Kidney epithelial cell (primary cell): ENCODE results near the gene PHOX2A. TPM values are rescaled to one million over a fixed set of nuclear protein-coding genes. Genes with fewer than 3 reads are reported as not detected.

Experiments
- DNase-seq: peaks from one replicate; pipeline ENCODE4 v3.0.0-alpha.2; 2010; ENCODE audit warnings: low read depth
- H3K27me3 ChIP-seq: 2 replicates; pipeline ENCODE4 v1.6.0; 2011; ENCODE audit warnings: low read length; ENCODE audit not compliant: control insufficient read depth, insufficient read depth
- H3K36me3 ChIP-seq: 2 replicates; pipeline ENCODE4 v1.5.1; 2011; ENCODE audit warnings: low read length; ENCODE audit not compliant: control insufficient read depth, insufficient read depth
- H3K4me3 ChIP-seq: 2 replicates; pipeline ENCODE4 v1.5.1; 2011; ENCODE audit warnings: low read depth, mild to moderate bottlenecking, control low read depth, low read length
- total RNA-seq: library from RNA; depleted of rRNA; stranded (reverse); fragments of >200 nt; gene quantifications from 2 replicates; pipeline ENCODE4 v1.2.3, GENCODE V29; 2015
- TF ChIP-seq, protein P1 (sequence below): IDR thresholded peaks from 2 replicates; pipeline ENCODE4 v1.5.1; 2011; ENCODE audit warnings: mild to moderate bottlenecking, moderate library complexity, low read length, control low read depth, inconsistent platforms; ENCODE audit not compliant: insufficient read depth, poor library complexity, severe bottlenecking

Gene PHOX2A
- total RNA-seq, 1 donor from 2014 or later: not detected

DNA sequence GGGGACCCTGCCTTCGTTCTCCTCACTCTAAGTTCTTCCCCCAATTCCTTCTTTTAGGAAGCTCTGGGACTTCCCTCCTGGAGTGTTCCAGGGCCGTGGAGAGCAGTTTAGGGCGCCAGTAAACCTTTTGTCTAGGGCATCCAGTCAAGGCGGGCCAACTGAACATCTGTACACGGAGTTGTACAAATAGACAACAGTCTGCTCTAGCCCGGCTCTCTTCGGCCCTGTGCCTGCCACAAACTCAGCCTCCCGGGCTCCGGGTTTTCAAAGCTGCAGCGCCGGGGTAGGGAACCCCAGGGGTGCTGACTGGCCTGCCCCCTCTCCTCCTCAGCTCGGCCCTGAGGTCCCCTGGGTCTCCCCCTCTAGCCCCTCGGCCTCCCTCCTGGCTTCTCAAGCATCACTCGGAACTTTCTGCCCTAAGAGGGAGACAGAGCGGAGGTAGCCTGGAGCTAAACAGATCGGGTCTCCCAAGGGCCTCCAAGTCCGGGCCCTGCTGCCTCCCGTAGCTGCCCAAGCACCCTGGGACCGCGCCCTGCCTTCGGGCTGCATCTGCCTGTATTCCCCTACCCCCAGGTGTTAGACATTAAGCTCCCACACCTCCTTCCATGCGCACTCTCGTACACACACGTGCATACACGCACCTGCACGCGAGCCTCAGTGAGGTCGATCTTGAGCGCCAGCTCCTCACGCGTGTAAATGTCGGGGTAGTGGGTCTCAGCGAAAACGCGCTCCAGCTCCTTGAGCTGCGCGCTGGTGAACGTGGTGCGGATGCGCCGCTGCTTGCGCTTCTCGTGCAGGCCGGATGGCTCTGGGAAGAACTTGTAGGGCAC lies 3.3 kb downstream of the PHOX2A start:
- Histone ChIP-seq H3K36me3 (peaks cover 7% of the 10 kb centered on the region), H3K27me3 (peaks cover 66% of the 10 kb centered on the region), H3K4me3 (no peak overlapping the region)
- DNase-seq: no peak
- TF ChIP-seq, protein P1, sequence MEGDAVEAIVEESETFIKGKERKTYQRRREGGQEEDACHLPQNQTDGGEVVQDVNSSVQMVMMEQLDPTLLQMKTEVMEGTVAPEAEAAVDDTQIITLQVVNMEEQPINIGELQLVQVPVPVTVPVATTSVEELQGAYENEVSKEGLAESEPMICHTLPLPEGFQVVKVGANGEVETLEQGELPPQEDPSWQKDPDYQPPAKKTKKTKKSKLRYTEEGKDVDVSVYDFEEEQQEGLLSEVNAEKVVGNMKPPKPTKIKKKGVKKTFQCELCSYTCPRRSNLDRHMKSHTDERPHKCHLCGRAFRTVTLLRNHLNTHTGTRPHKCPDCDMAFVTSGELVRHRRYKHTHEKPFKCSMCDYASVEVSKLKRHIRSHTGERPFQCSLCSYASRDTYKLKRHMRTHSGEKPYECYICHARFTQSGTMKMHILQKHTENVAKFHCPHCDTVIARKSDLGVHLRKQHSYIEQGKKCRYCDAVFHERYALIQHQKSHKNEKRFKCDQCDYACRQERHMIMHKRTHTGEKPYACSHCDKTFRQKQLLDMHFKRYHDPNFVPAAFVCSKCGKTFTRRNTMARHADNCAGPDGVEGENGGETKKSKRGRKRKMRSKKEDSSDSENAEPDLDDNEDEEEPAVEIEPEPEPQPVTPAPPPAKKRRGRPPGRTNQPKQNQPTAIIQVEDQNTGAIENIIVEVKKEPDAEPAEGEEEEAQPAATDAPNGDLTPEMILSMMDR: no peak

DNA sequence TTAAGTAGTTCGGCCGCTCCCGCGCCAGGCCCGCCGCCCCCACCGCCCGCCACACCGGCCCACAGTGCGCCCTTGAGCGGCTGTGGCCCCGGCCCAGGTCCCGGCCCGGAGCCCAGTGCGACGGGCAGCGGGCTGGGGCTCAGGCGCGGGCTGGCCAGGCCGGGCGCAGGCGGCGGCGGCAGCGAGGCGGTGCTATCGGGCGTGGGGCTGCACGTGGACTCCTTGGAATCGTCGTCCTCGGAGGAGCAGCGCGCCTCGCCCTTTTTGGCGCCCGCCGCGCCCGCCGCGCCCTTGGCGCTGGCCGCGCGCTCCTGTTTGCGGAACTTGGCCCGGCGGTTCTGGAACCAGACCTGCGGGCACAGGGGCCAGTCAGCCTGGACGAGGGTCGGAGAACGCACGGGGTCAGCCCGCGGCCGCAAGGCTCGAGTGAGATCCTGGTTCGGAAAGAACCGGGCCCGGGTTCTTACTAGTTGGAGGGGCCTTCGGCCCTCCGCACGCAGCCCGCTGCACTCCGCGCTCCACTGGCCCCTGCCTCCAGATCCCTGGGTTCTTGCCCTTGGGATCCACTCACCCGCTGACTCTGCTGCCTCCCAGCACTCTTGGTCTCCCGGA lies 4.0 kb downstream of the PHOX2A start:
- Histone ChIP-seq H3K36me3 (peaks cover 10% of the 10 kb centered on the region), H3K27me3 (peaks cover 58% of the 10 kb centered on the region), H3K4me3 (no peak overlapping the region)
- TF ChIP-seq, protein P1: no peak
- DNase-seq: no peak

DNA sequence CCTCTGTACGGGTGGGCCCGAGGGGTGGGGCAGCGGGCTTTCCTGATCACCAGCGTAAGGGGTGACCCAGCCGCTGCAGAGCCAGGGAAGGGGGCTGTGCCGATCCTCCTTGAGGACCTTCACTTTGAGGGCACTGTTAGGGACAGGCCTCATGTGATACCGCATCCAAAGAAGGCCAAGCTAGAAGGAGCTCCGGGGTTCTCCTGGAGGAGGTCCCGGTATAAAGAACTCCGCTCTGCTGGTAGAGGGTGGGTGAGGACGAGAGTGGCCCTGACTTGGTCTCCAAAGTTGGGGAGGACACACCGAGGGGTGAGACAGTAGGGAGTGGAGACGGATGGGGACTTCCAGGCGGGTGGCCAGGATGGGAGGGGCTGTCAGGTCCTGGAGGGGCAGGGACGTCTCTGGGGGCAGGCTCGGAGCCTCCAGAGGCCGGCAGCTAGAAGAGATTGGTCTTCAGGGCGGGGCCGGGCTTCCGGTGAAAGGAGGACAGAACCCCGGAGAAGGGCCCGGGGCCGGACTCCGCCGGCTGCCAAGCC lies 4.6 kb downstream of the PHOX2A start:
- Histone ChIP-seq H3K36me3 (peaks cover 10% of the 10 kb centered on the region), H3K27me3 (peaks cover 53% of the 10 kb centered on the region), H3K4me3 (no peak overlapping the region)
- TF ChIP-seq, protein P1: no peak
- DNase-seq: no peak

DNA sequence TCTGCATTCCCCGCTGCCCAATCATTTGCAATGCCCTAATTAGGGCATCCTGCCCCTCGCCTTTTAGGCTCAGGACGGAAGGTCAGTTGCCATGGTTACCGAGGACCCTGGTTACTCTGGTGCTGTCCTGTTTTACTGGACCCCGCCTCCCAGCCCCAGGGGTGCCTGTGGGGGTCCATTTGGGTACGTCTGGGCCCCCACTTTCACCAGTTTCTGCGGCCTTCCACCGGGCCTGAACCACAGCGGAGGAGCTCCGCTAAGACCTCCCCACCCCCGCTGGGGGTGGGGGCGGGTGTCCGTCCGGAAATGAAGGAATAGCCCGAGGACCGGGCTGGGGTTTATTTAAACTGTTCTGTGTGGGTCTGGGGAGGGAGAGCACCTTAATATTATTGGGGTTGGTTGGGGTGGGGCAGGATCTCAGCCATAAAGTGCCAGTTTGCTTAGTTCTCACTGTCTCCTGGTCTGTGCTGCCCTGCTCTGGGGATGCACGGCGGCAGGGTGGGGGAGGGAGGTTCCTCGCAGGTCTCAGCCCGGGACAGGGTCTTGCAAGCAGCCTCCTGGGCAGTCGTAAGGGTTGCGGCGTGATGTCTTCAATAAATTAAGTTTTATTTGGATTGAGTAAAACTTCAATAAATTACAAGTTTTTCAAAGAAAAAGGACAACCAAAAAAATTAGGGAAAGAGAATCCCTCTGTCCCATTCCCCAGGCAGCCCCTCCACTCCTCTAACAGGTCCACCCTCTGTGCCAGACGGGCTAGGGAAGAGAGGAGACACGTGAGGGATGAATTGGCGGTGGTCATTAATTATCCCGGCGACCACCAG lies 5.3 kb downstream of the PHOX2A start:
- Histone ChIP-seq H3K4me3 (no peak overlapping the region), H3K27me3 (peaks cover 46% of the 10 kb centered on the region), H3K36me3 (peaks cover 10% of the 10 kb centered on the region)
- TF ChIP-seq, protein P1: no peak
- DNase-seq: no peak

DNA sequence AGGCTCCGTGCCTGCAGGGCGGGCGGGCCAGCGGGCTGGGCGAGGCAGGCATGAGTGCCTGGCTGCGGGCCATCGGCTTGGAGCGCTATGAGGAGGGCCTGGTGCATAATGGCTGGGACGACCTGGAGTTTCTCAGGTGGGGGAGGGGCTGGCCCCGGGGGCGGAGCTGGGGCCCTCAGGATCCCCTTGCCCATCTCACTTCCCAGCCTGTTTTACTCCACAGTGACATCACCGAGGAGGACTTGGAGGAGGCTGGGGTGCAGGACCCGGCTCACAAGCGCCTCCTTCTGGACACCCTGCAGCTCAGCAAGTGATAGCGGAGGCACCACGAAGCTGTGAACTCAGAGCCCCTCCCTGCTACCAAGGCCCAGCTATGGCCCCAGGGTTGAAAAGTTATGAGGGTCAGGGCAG lies 5.9 kb downstream of the PHOX2A start:
- peaks cover 39% of the 10 kb centered on the region for H3K27me3 ChIP-seq
- H3K4me3 ChIP-seq: no peak overlapping the region
- peaks cover 12% of the 10 kb centered on the region for H3K36me3 ChIP-seq
- TF ChIP-seq, protein P1: peak; percentile 80
- no peak for DNase-seq
